Neural progenitor cell (in vitro differentiated cells): ENCODE results near the gene CSGALNACT2. TPM values are rescaled to one million over a fixed set of nuclear protein-coding genes. Genes with fewer than 3 reads are reported as not detected.
"Not testable (repeated sequence)": the region's sequence is repeated elsewhere in the genome, so short reads cannot be mapped to it uniquely, and the experiment has no call there.

ENCODE experiments used
- DNase-seq: peaks from one replicate; pipeline ENCODE4 v3.0.0-alpha.2; 2016; ENCODE audit warnings: low spot score
- H2AFZ ChIP-seq: fragments of 200-600 bp; sonication (generic); replicated peaks from 2 replicates; pipeline ENCODE4 v1.6.1; 2016; ENCODE audit warnings: antibody characterized with exemption
- H3F3A ChIP-seq: fragments of 200-600 bp; sonication (generic); 2 replicates; pipeline ENCODE4 v1.6.1; 2016; ENCODE audit warnings: antibody characterized with exemption, low read depth
- H3K27ac ChIP-seq: fragments of 200-600 bp; sonication (generic); 2 replicates; pipeline ENCODE4 v1.5.1; 2016; ENCODE audit warnings: mild to moderate bottlenecking
- H3K27me3 ChIP-seq: fragments of 200-600 bp; sonication (generic); 2 replicates; pipeline ENCODE4 v1.6.1; 2016; ENCODE audit warnings: mild to moderate bottlenecking, moderate library complexity
- H3K36me3 ChIP-seq: fragments of 200-600 bp; sonication (generic); 2 replicates; pipeline ENCODE4 v1.5.1; 2016
- H3K4me1 ChIP-seq: fragments of 200-600 bp; sonication (generic); 2 replicates; pipeline ENCODE4 v1.6.1; 2016; ENCODE audit warnings: mixed run types
- H3K4me2 ChIP-seq: fragments of 200-600 bp; sonication (generic); 2 replicates; pipeline ENCODE4 v1.6.1; 2016
- H3K4me3 ChIP-seq: fragments of 200-600 bp; sonication (generic); 2 replicates; pipeline ENCODE4 v1.5.1; 2016
- H3K79me2 ChIP-seq: fragments of 200-600 bp; sonication (generic); 2 replicates; pipeline ENCODE4 v1.6.1; 2016; ENCODE audit warnings: low read depth
- H3K9ac ChIP-seq: fragments of 200-600 bp; sonication (generic); 2 replicates; pipeline ENCODE4 v1.6.1; 2016
- H3K9me3 ChIP-seq: fragments of 200-600 bp; sonication (generic); 2 replicates; pipeline ENCODE4 v1.5.1; 2016; ENCODE audit warnings: low read depth
- H4K20me1 ChIP-seq: fragments of 200-600 bp; sonication (generic); 2 replicates; pipeline ENCODE4 v1.6.1; 2016; ENCODE audit warnings: low read depth
- H3K27ac Mint-ChIP-seq: 3 replicates; pipeline ENCODE4 v1.8.0; 2021; ENCODE audit warnings: mixed read lengths
- H3K27me3 Mint-ChIP-seq: 2 replicates; pipeline ENCODE4 v1.8.0; 2022; ENCODE audit warnings: low read depth, mild to moderate bottlenecking, inconsistent platforms, moderate library complexity, mixed read lengths; ENCODE audit not compliant: insufficient read depth
- H3K36me3 Mint-ChIP-seq: 3 replicates; pipeline ENCODE4 v1.8.0; 2021; ENCODE audit warnings: mixed read lengths
- H3K4me1 Mint-ChIP-seq: 3 replicates; pipeline ENCODE4 v1.8.0; 2021; ENCODE audit warnings: mixed read lengths
- H3K4me3 Mint-ChIP-seq: 3 replicates; pipeline ENCODE4 v1.8.0; 2021; ENCODE audit warnings: mild to moderate bottlenecking, moderate library complexity, mixed read lengths
- H3K9me3 Mint-ChIP-seq: 3 replicates; pipeline ENCODE4 v1.8.0; 2020; ENCODE audit warnings: mixed read lengths
- EZH2 ChIP-seq: fragments of 200-600 bp; sonication (generic); IDR thresholded peaks from 2 replicates; pipeline ENCODE4 v1.6.1; 2017; ENCODE audit warnings: antibody characterized with exemption, mild to moderate bottlenecking, moderate library complexity
- EZH2phosphoT487 ChIP-seq: fragments of 200-600 bp; sonication (generic); IDR thresholded peaks from 2 replicates; pipeline ENCODE4 v1.6.1; 2017; ENCODE audit warnings: antibody characterized with exemption
- total RNA-seq: library from RNA; depleted of rRNA; stranded (reverse); fragments of >200 nt; gene quantifications from 2 replicates; pipeline ENCODE4 v1.2.3, GENCODE V29; 2015; ENCODE audit warnings: low replicate concordance
- TF ChIP-seq, protein P1 (sequence below): fragments of 200-600 bp; sonication (generic); IDR thresholded peaks from 2 replicates; pipeline ENCODE4 v1.5.1; 2017; ENCODE audit warnings: antibody characterized with exemption, mild to moderate bottlenecking

CSGALNACT2 gene
- total RNA-seq, 1 donor from 2014 or later, result 9.3 TPM

DNA sequence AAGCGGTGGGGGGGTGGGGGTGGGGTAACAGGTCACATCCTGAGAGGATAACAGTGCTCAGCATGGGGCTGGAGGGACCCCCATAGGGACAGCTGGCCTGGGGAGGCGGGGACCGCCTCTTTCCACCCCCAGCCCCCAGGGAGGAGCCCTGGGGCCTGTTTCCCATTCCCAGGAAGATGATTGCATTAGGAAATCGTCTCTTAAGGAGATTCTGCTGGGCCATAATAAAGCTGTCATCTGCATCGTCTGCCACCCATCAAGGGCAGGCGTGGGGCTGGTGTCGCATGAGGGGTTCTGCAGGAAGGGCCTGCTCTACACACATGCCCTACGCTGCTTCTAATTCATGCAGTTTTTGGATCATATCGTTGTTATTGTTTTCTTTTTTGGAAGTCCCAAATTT, 44.2 kb upstream of the CSGALNACT2 start:
- H3K4me1 Mint-ChIP-seq, result no peaks in the 10 kb centered on the region
- Histone ChIP-seq H3K27ac (no peak overlapping the region), H3F3A (no peaks in the 10 kb centered on the region), H3K9me3 (no peaks in the 10 kb centered on the region), H3K4me3 (no peak overlapping the region), H4K20me1 (no peaks in the 10 kb centered on the region), H3K36me3 (no peaks in the 10 kb centered on the region), H3K27me3 (no peaks in the 10 kb centered on the region), H2AFZ (no peak overlapping the region), H3K4me2 (no peak overlapping the region), H3K9ac (no peak overlapping the region), H3K79me2 (no peaks in the 10 kb centered on the region), H3K4me1 (no peaks in the 10 kb centered on the region)
- no peaks in the 10 kb centered on the region for H3K9me3 Mint-ChIP-seq
- H3K36me3 Mint-ChIP-seq, result no peaks in the 10 kb centered on the region
- peaks cover 3% of the 10 kb centered on the region for H3K27me3 Mint-ChIP-seq
- TF ChIP-seq, protein P1, sequence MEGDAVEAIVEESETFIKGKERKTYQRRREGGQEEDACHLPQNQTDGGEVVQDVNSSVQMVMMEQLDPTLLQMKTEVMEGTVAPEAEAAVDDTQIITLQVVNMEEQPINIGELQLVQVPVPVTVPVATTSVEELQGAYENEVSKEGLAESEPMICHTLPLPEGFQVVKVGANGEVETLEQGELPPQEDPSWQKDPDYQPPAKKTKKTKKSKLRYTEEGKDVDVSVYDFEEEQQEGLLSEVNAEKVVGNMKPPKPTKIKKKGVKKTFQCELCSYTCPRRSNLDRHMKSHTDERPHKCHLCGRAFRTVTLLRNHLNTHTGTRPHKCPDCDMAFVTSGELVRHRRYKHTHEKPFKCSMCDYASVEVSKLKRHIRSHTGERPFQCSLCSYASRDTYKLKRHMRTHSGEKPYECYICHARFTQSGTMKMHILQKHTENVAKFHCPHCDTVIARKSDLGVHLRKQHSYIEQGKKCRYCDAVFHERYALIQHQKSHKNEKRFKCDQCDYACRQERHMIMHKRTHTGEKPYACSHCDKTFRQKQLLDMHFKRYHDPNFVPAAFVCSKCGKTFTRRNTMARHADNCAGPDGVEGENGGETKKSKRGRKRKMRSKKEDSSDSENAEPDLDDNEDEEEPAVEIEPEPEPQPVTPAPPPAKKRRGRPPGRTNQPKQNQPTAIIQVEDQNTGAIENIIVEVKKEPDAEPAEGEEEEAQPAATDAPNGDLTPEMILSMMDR, result no peak
- TF ChIP-seq EZH2phosphoT487 (no peak), EZH2 (no peak)
- no peak overlapping the region for H3K4me3 Mint-ChIP-seq
- no peak overlapping the region for H3K27ac Mint-ChIP-seq
- no peak for DNase-seq

DNA sequence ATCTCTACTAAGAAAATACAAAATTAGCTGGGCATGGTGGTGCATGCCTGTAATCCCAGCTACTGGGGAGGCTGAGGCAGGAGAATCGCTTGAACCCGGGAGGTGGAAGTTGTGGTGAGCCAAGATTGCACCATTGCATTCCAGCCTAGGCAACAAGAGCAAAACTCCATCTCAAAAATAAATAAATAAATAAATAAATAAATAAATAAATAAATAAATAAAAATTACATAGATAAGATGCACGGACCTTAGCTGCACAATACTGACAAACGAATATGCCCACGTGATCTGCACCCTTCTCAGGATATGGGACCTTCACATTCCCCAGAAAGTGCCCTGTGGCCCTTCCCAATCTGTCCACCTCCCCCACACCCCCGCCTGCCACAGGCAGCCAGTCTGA, 38.9 kb upstream of the CSGALNACT2 start:
- not testable (repeated sequence) for H3K79me2 ChIP-seq, H3K4me3 ChIP-seq, H3K4me2 ChIP-seq, H3K36me3 Mint-ChIP-seq, H3K27me3 Mint-ChIP-seq, H3K4me1 ChIP-seq, H3K9me3 ChIP-seq, H3K9me3 Mint-ChIP-seq, H3F3A ChIP-seq, H2AFZ ChIP-seq, H3K36me3 ChIP-seq, H4K20me1 ChIP-seq, H3K9ac ChIP-seq, H3K27ac Mint-ChIP-seq, H3K27ac ChIP-seq, DNase-seq, H3K4me1 Mint-ChIP-seq, H3K4me3 Mint-ChIP-seq
- peaks cover 14% of the 10 kb centered on the region for H3K27me3 ChIP-seq

DNA sequence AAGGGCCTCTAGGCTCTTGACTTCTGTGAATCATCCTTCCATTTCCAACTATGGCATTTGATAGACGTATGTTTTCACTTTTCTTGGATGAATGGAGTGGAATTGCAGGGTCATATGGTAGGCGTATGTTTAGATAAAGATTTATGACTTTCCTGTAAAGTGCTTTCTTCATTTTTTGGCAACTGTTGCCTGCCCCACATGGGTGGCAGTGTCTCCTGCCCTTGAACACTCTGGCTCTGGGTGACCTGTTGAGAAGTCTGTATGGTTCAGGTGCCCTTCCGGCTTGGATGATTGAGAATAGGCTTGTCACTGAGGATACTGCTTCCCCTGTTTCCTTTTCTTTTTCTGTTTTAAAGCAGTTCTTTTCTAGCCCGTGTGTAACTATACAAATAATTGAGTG, 38.3 kb upstream of the CSGALNACT2 start:
- no peak for DNase-seq
- TF ChIP-seq EZH2 (no peak), EZH2phosphoT487 (no peak)
- TF ChIP-seq, protein P1, result no peak
- no peak overlapping the region for H3K4me2 ChIP-seq
- Mint-ChIP-seq H3K4me1 (no peaks in the 10 kb centered on the region), H3K4me3 (no peak overlapping the region), H3K27ac (no peak overlapping the region), H3K36me3 (no peaks in the 10 kb centered on the region), H3K9me3 (no peaks in the 10 kb centered on the region), H3K27me3 (peaks cover 5% of the 10 kb centered on the region)
- no peaks in the 10 kb centered on the region for H3K79me2 ChIP-seq
- no peaks in the 10 kb centered on the region for H3F3A ChIP-seq
- no peaks in the 10 kb centered on the region for H3K4me1 ChIP-seq
- no peaks in the 10 kb centered on the region for H3K36me3 ChIP-seq
- no peak overlapping the region for H3K4me3 ChIP-seq
- H3K9ac ChIP-seq, result no peak overlapping the region
- no peaks in the 10 kb centered on the region for H4K20me1 ChIP-seq
- H2AFZ ChIP-seq, result no peak overlapping the region
- no peaks in the 10 kb centered on the region for H3K9me3 ChIP-seq
- H3K27ac ChIP-seq, result no peak overlapping the region
- H3K27me3 ChIP-seq, result peaks cover 20% of the 10 kb centered on the region

- Histone ChIP-seq H3K27me3 (peaks cover 24% of the 10 kb centered on the region), H3K9me3 (no peaks in the 10 kb centered on the region), H3K4me2 (no peak overlapping the region), H3F3A (no peaks in the 10 kb centered on the region), H3K79me2 (no peaks in the 10 kb centered on the region), H3K27ac (no peak overlapping the region), H3K9ac (no peak overlapping the region), H3K36me3 (no peaks in the 10 kb centered on the region), H3K4me3 (no peak overlapping the region), H4K20me1 (no peaks in the 10 kb centered on the region), H2AFZ (no peak overlapping the region), H3K4me1 (no peaks in the 10 kb centered on the region)
- no peak for DNase-seq
- Mint-ChIP-seq H3K27ac (no peak overlapping the region), H3K27me3 (peaks cover 6% of the 10 kb centered on the region), H3K4me1 (no peaks in the 10 kb centered on the region), H3K4me3 (no peak overlapping the region), H3K36me3 (no peaks in the 10 kb centered on the region), H3K9me3 (no peaks in the 10 kb centered on the region)
- TF ChIP-seq, protein P1, result no peak
- TF ChIP-seq EZH2phosphoT487, result no peak
- no peak for TF ChIP-seq EZH2
Observed at GRCh38 chr10:43100366-43100765, 37.9 kb upstream of the CSGALNACT2 start.
